HepG2 (cell line): Measurements from ENCODE around the gene ZNF341. TPM values are rescaled to one million over a fixed set of nuclear protein-coding genes. Genes with fewer than 3 reads are reported as not detected.
A peak's percentile ranks its signal among the peaks of the same experiment; 100 is the strongest.

Source experiments
- ATAC-seq: fragments of 200-7000 bp; cut with Tn5 transposase; 3 replicates; pipeline ENCODE4 v1.9.1; 2020; ENCODE audit warnings: mild to moderate bottlenecking, moderate library complexity
- BruUV-seq: library from RNA; stranded (reverse); fragments of 400-500 nt; replicated peaks from 2 replicates; lab custom pipeline; 2021; lab: Mats Ljungman, UMichigan
- CTCF ChIA-PET: fragments of 300-600 bp; formaldehyde crosslinking; extraction: SDS; loops from one replicate; lab custom pipeline; 2021; ENCODE audit warnings: low total read pairs, inconsistent platforms, low intra/inter-chr PET ratio; lab: Yijun Ruan, JAX
- POLR2A ChIA-PET: fragments of 350-600 bp; sonication (Branson Sonifier 250); formaldehyde crosslinking; loops from one replicate; lab custom pipeline; 2020; ENCODE audit warnings: antibody characterized with exemption, inconsistent platforms; lab: Yijun Ruan, JAX
- DNase-seq: peaks from one replicate; pipeline ENCODE4 v3.0.0-alpha.2; 2015; ENCODE audit warnings: low spot score
- FAIRE-seq: peaks from 3 replicates; lab custom pipeline; 2011; peaks lifted over from hg19 to GRCh38; lab: Jason Lieb, UNC
- H2AFZ ChIP-seq: one replicate; pipeline ENCODE4 v1.6.1; 2011; ENCODE audit warnings: low read length, inconsistent platforms
- H3K27ac ChIP-seq: fragments of 300-600 bp; 3 replicates; pipeline ENCODE4 v1.8.0; 2011; ENCODE audit warnings: mixed run types, mild to moderate bottlenecking, mixed read lengths, low read length, inconsistent platforms; ENCODE audit not compliant: insufficient read depth; ENCODE audit errors: extremely low read length
- H3K27me3 ChIP-seq, 2 experiments: fragments of 200-600 bp in 1 of 2; 2 replicates in 1 of 2; 3 replicates in 1 of 2; pipeline versions ENCODE4 v1.6.0 to v1.8.0; 2011; ENCODE audit warnings: low read length in 2 of 2, mild to moderate bottlenecking in 2 of 2, moderate library complexity in 2 of 2, inconsistent platforms in 1 of 2; ENCODE audit not compliant: insufficient read depth in 2 of 2, control insufficient read depth in 1 of 2
- H3K36me3 ChIP-seq, 2 experiments: fragments of 200-600 bp in 1 of 2; replicated peaks in 1 of 2; 2 replicates in 1 of 2; 3 replicates in 1 of 2; pipeline versions ENCODE4 v1.5.1 to v1.8.0; 2011; ENCODE audit warnings: low read length in 2 of 2, inconsistent platforms in 1 of 2; ENCODE audit not compliant: insufficient read depth in 2 of 2, control insufficient read depth in 1 of 2
- H3K4me1 ChIP-seq: 2 replicates; pipeline ENCODE4 v1.5.1; 2012; ENCODE audit warnings: low read length, inconsistent platforms; ENCODE audit not compliant: insufficient read depth
- H3K4me2 ChIP-seq: 2 replicates; pipeline ENCODE4 v1.6.0; 2011; ENCODE audit warnings: low read depth, low read length, inconsistent platforms
- H3K4me3 ChIP-seq, 3 experiments: fragments of 200-600 bp in 1 of 3; sonication (generic), shearing (Covaris generic) in 1 of 3; replicated peaks in 1 of 3; 2 replicates each; pipeline ENCODE4 v1.5.1; 2011 to 2016; ENCODE audit warnings: low read length in 3 of 3, inconsistent platforms in 2 of 3, low read depth in 2 of 3, mild to moderate bottlenecking in 2 of 3, control low read depth in 1 of 3, mixed read lengths in 1 of 3; ENCODE audit not compliant: insufficient read depth in 1 of 3
- H3K79me2 ChIP-seq: one replicate; pipeline ENCODE4 v1.6.1; 2011; ENCODE audit warnings: low read length, inconsistent platforms; ENCODE audit not compliant: insufficient read depth
- H3K9ac ChIP-seq: 2 replicates; pipeline ENCODE4 v1.6.0; 2011; ENCODE audit warnings: mild to moderate bottlenecking, low read depth, low read length, inconsistent platforms; ENCODE audit not compliant: insufficient read depth
- H3K9me3 ChIP-seq: 2 replicates; pipeline ENCODE4 v1.5.1; 2012; ENCODE audit warnings: mild to moderate bottlenecking, low read length
- H4K20me1 ChIP-seq: 2 replicates; pipeline ENCODE4 v1.6.0; 2011; ENCODE audit warnings: inconsistent platforms, mild to moderate bottlenecking, low read length, moderate library complexity; ENCODE audit not compliant: insufficient read depth
- AFF4 ChIP-seq: sonication (generic); formaldehyde crosslinking; IDR thresholded peaks from 2 replicates; pipeline ENCODE4 v1.4.0; 2020; ENCODE audit warnings: missing genetic modification reagents
- ARID2 ChIP-seq: sonication (generic); formaldehyde crosslinking; IDR thresholded peaks from 2 replicates; pipeline ENCODE4 v1.8.1; 2022; ENCODE audit warnings: mild to moderate bottlenecking, missing genetic modification reagents, borderline replicate concordance
- BHLHE40 ChIP-seq: IDR thresholded peaks from 2 replicates; pipeline ENCODE4 v1.6.1; 2011; ENCODE audit warnings: low read length, improper control_type of control experiment
- DBP ChIP-seq: sonication (generic); formaldehyde crosslinking; IDR thresholded peaks from 2 replicates; pipeline ENCODE4 v1.4.0; 2020; ENCODE audit warnings: missing genetic modification reagents; ENCODE audit errors: not compliant biosample characterization
- EHMT2 ChIP-seq: fragments of 200-600 bp; sonication (generic); IDR thresholded peaks from 2 replicates; pipeline ENCODE4 v1.7.0; 2017; ENCODE audit warnings: antibody characterized with exemption, low read depth, low read length, borderline replicate concordance
- JUN ChIP-seq: sonication (generic); formaldehyde crosslinking; IDR thresholded peaks from 2 replicates; pipeline ENCODE4 v1.4.0; 2020; ENCODE audit warnings: mild to moderate bottlenecking, missing genetic modification reagents
- MATR3 ChIP-seq: sonication (generic); formaldehyde crosslinking; IDR thresholded peaks from 2 replicates; pipeline ENCODE4 v1.4.0; 2020; ENCODE audit warnings: missing genetic modification reagents
- MAX ChIP-seq: IDR thresholded peaks from 2 replicates; pipeline ENCODE4 v1.6.1; 2012; ENCODE audit warnings: inconsistent platforms
- MXI1 ChIP-seq: IDR thresholded peaks from 3 replicates; pipeline ENCODE4 v1.6.1; 2012; ENCODE audit warnings: low read depth, low read length, inconsistent platforms, borderline replicate concordance
- NBN ChIP-seq: fragments of 450-650 bp; conservative IDR thresholded peaks from 2 replicates; pipeline ENCODE4 v1.6.1; 2017
- PHF21A ChIP-seq: sonication (generic); formaldehyde crosslinking; IDR thresholded peaks from 2 replicates; pipeline ENCODE4 v1.5.0; 2020; ENCODE audit warnings: mild to moderate bottlenecking, missing genetic modification reagents
- POGZ ChIP-seq: sonication (generic); formaldehyde crosslinking; IDR thresholded peaks from 2 replicates; pipeline ENCODE4 v1.4.0; 2020; ENCODE audit warnings: mild to moderate bottlenecking, missing genetic modification reagents
- SALL1 ChIP-seq: sonication (generic); formaldehyde crosslinking; IDR thresholded peaks from 2 replicates; pipeline ENCODE4 v1.8.0; 2022; ENCODE audit warnings: mild to moderate bottlenecking, missing genetic modification reagents
- ZNF207 ChIP-seq: fragments of 450-650 bp; IDR thresholded peaks from 2 replicates; pipeline ENCODE4 v1.6.1; 2016; ENCODE audit warnings: antibody characterized with exemption, borderline replicate concordance
- ZNF274 ChIP-seq: sonication (generic); formaldehyde crosslinking; IDR thresholded peaks from 2 replicates; pipeline ENCODE4 v1.5.1; 2020; ENCODE audit warnings: mild to moderate bottlenecking, missing genetic modification reagents
- ZNF484 ChIP-seq: sonication (generic); formaldehyde crosslinking; IDR thresholded peaks from 2 replicates; pipeline ENCODE4 v1.5.1; 2020; ENCODE audit warnings: mild to moderate bottlenecking, low read depth, missing genetic modification reagents, borderline replicate concordance
- ZNF562 ChIP-seq: sonication (generic); formaldehyde crosslinking; IDR thresholded peaks from 2 replicates; pipeline ENCODE4 v1.8.0; 2022; ENCODE audit warnings: missing genetic modification reagents, borderline replicate concordance
- ZNF615 ChIP-seq: sonication (generic); formaldehyde crosslinking; IDR thresholded peaks from 2 replicates; pipeline ENCODE4 v1.5.0; 2020; ENCODE audit warnings: mild to moderate bottlenecking, missing genetic modification reagents, borderline replicate concordance
- ZNF878 ChIP-seq: sonication (generic); formaldehyde crosslinking; IDR thresholded peaks from 2 replicates; pipeline ENCODE4 v1.8.1; 2023; ENCODE audit warnings: mild to moderate bottlenecking, missing genetic modification reagents, moderate library complexity
- WGBS: methylation state at CpG from one replicate; pipeline ENCODE4 v1.1.6; 2017; ENCODE audit warnings: low lambda C conversion rate; 5-methylcytosine and 5-hydroxymethylcytosine counted together
- in situ Hi-C: cut with HindIII; loops from 2 replicates; pipeline ENCODE4 v1.10.0; 2017; ENCODE audit warnings: low pct_unique_long_range_greater_than_20kb; ENCODE audit not compliant: extremely low pct_ligation_motif_present
- intact Hi-C: fragments of 100-400 bp; cut with micrococcal nuclease; formaldehyde crosslinking; loops from one replicate; pipeline ENCODE4 v1.10.0; 2022; ENCODE audit not compliant: unreplicated experiment
- polyA plus RNA-seq, 8 experiments: library from polyadenylated mRNA; depleted of rRNA in 3 of 8; stranded (reverse) in 7 of 8; unstranded in 1 of 8; fragments of >200 nt; fragmentation: Illumina TruSeq in 4 of 8; extraction: Trizol in 4 of 8; gene quantifications; 2 replicates each; pipeline versions ENCODE4 v1.2.1 to v1.2.3, GENCODE V29; 2011 to 2016; ENCODE audit warnings: low read depth in 4 of 8, missing spikeins in 1 of 8, mixed read lengths in 1 of 8; ENCODE audit not compliant: insufficient read depth in 1 of 8
- total RNA-seq, 5 experiments: library from RNA; depleted of rRNA; stranded (reverse); fragments of >200 nt; fragmentation: Illumina TruSeq; extraction: Trizol; gene quantifications; 2 replicates each; pipeline ENCODE4 v1.2.3, GENCODE V29; 2016; ENCODE audit warnings: low read depth in 1 of 5

Gene ZNF341
- total and polyA plus RNA-seq, 2 of the 13 experiments (the other 11 are each of a cell fraction or from before 2014, with no cell fraction given), result 1.1 to 2.2 TPM

- no peak for TF ChIP-seq ZNF878 (CRISPR knock-in tag)
- TF ChIP-seq DBP (CRISPR knock-in tag), result no peak
- TF ChIP-seq NBN, result no peak
- no peak for TF ChIP-seq ZNF615 (CRISPR knock-in tag)
- TF ChIP-seq ZNF484, result no peak
- no peak for TF ChIP-seq POGZ
- TF ChIP-seq ZNF562 (CRISPR knock-in tag), result no peak
Observed at GRCh38 chr20:33837096-33837830, 105.5 kb downstream of the ZNF341 start (continued).

- peaks cover 2 to 14% of the 10 kb centered on the region in 2 experiments; a peak in 4 of 5 replicates for H3K36me3 ChIP-seq
- ChIA-PET POLR2A (no interaction called here), CTCF (no interaction called here)
- no peak overlapping the region for H2AFZ ChIP-seq
- peaks cover 75% of the 10 kb centered on the region for H3K79me2 ChIP-seq
- intact Hi-C loops, result no loop called here
- peaks cover 27% of the 10 kb centered on the region for H4K20me1 ChIP-seq
- FAIRE-seq (peak; percentile 28), ATAC-seq (peak; percentile 80), DNase-seq (no peak)
- H3K27me3 ChIP-seq, result no peaks in the 10 kb centered on the region
- no peak overlapping the region for H3K4me3 ChIP-seq
- peaks cover 59% of the 10 kb centered on the region for H3K4me1 ChIP-seq
- H3K4me2 ChIP-seq, result peak overlapping the region; percentile 23; the same call in 1 of the 2 replicates
- H3K9me3 ChIP-seq, result no peaks in the 10 kb centered on the region
- WGBS, result 77% methylated on average over 8 of the region's 8 CpGs
- in situ Hi-C loops, result no loop called here
- BruUV-seq, result no TSS peak
- no peak overlapping the region for H3K27ac ChIP-seq
- H3K9ac ChIP-seq, result no peak overlapping the region
- no peak for TF ChIP-seq ZNF207
- TF ChIP-seq BHLHE40, result no peak
- TF ChIP-seq SALL1 (CRISPR knock-in tag), result no peak
- no peak for TF ChIP-seq MAX
- no peak for TF ChIP-seq ZNF274 (CRISPR knock-in tag)
- peak; percentile 29; the same call in 1 of the 2 replicates for TF ChIP-seq JUN
- TF ChIP-seq MATR3, result no peak
- TF ChIP-seq PHF21A, result no peak
- TF ChIP-seq MXI1, result no peak
- TF ChIP-seq ARID2 (CRISPR knock-in tag), result no peak
- TF ChIP-seq AFF4 (CRISPR knock-in tag), result no peak
- TF ChIP-seq EHMT2, result no peak
Observed at GRCh38 chr20:33838035-33838864, 106.5 kb downstream of the ZNF341 start.
